Fibroblast of lung (primary cell): ENCODE measurements around the gene PDE5A.

Experiments
- CTCF ChIP-seq, 2 donors: IDR thresholded peaks in 1 of 2; conservative IDR thresholded peaks in 1 of 2; 1 replicate in 1 of 2; 2 replicates in 1 of 2; pipeline ENCODE4 v1.5.1; 2011 to 2012; ENCODE audit warnings: low read length in 2 of 2, control low read depth in 1 of 2, inconsistent platforms in 1 of 2, low read depth in 1 of 2, mild to moderate bottlenecking in 1 of 2
- EZH2 ChIP-seq: IDR thresholded peaks from 2 replicates; pipeline ENCODE4 v1.5.1; 2012; ENCODE audit warnings: low read length, control low read depth, mild to moderate bottlenecking; ENCODE audit errors: missing control alignments

GRCh38 chr4:119638359-119638758 is 9.8 kb upstream of the PDE5A start:
- TF ChIP-seq CTCF (conservative IDR thresholded peaks at IDR 0.05 in 1 of 2, IDR thresholded peaks at IDR 0.05 in 1 of 2; ENCODE audit: low read depth in 1 of 2, low read length in 2 of 2) (no peak), EZH2 (no peak)
